ENCODE results near the gene FOXI1. TPM values are rescaled to one million over a fixed set of nuclear protein-coding genes. Genes with fewer than 3 reads are reported as not detected.
"Not testable (repeated sequence)": the region's sequence is repeated elsewhere in the genome, so short reads cannot be mapped to it uniquely, and the experiment has no call there.

Gene FOXI1
- total RNA-seq, 2 donors from 2014 or later, result not detected

DNA sequence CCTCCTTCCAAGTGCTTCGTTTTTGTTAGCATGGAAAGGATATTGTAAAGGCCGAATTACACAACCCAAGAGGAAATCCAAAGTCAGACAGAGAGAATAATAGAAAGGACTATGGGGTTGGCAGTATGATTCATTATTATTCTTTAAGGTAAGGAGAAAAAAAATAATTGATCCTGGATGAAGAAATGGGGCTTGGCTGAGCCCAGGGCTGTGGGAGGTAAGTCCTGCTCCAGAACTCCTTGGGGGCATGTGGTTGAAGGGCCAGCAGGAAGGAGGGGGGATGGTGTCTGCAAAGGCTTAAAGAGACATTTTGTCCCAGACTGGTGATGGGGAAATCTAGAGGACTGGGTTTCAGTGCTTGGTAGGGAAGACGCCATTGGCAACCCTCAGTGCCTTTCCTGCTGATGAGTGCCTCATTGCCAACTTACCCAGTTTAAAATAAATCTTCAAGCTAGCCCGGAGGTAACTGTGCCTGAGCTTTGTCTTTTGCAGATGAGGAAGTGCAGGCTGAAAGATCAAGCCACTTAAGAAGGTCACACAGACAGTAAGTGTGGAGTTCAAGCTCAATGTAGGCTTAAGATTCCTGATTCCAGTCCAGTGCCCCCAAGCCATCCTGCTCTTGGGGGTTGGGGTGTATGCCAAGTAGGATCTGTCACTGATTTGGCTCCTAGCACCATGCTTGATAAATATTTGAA, 30.2 kb downstream of the FOXI1 start:
- Histone ChIP-seq H3K4me1 (no peaks in the 10 kb centered on the region), H3K4me3 (no peak overlapping the region), H3K36me3 (replicated peaks in 1 of 2; ENCODE audit: insufficient read depth in 1 of 2, low read depth in 2 of 2) (no peaks in the 10 kb centered on the region), H3K9me3 (no peaks in the 10 kb centered on the region), H3K27me3 (no peaks in the 10 kb centered on the region), H3K27ac (no peak overlapping the region)
- intact Hi-C loops (cut with DNase I), result no loop called here
- no peak for TF ChIP-seq POLR2A (IDR thresholded peaks at IDR 0.05)
- TF ChIP-seq, protein P1, sequence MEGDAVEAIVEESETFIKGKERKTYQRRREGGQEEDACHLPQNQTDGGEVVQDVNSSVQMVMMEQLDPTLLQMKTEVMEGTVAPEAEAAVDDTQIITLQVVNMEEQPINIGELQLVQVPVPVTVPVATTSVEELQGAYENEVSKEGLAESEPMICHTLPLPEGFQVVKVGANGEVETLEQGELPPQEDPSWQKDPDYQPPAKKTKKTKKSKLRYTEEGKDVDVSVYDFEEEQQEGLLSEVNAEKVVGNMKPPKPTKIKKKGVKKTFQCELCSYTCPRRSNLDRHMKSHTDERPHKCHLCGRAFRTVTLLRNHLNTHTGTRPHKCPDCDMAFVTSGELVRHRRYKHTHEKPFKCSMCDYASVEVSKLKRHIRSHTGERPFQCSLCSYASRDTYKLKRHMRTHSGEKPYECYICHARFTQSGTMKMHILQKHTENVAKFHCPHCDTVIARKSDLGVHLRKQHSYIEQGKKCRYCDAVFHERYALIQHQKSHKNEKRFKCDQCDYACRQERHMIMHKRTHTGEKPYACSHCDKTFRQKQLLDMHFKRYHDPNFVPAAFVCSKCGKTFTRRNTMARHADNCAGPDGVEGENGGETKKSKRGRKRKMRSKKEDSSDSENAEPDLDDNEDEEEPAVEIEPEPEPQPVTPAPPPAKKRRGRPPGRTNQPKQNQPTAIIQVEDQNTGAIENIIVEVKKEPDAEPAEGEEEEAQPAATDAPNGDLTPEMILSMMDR (IDR thresholded peaks at IDR 0.05), result no peak
- DNase-seq (no peak), ATAC-seq (no peak)
- 49 to 62% methylated on average over 4 of the region's 4 CpGs for WGBS, 2 donors

DNA sequence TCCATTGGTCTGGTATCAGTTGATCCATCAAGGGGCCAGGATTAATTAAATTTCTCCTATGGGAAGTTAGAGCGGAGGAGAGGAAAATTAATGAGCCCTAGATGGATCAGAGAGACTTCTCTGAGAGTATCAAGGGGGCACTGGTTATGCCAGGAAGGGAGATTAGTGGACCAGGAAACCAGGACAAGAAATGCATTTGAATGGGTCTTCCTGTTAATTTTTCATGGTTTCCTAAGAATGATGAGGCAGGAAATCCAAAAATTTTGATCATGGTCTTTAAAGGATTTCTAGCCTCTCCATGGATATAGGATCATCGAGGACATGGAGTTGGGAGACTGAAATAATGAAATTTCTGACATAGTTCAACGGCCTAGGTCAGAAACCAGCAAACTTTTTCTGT, 30.8 kb downstream of the FOXI1 start:
- no peak for TF ChIP-seq POLR2A (IDR thresholded peaks at IDR 0.05)
- TF ChIP-seq, protein P1 (IDR thresholded peaks at IDR 0.05), result no peak
- ATAC-seq, result no peak
- H3K36me3 ChIP-seq (replicated peaks in 1 of 2; ENCODE audit: insufficient read depth in 1 of 2, low read depth in 2 of 2), result no peaks in the 10 kb centered on the region
- H3K9me3 ChIP-seq, result no peaks in the 10 kb centered on the region
- DNase-seq, result no peak
- H3K4me3 ChIP-seq, result no peak overlapping the region
- intact Hi-C loops (cut with DNase I), result no loop called here
- 64 to 66% methylated on average over 3 of the region's 3 CpGs for WGBS, 2 donors
- no peaks in the 10 kb centered on the region for H3K27me3 ChIP-seq
- no peaks in the 10 kb centered on the region for H3K4me1 ChIP-seq
- no peak overlapping the region for H3K27ac ChIP-seq

DNA sequence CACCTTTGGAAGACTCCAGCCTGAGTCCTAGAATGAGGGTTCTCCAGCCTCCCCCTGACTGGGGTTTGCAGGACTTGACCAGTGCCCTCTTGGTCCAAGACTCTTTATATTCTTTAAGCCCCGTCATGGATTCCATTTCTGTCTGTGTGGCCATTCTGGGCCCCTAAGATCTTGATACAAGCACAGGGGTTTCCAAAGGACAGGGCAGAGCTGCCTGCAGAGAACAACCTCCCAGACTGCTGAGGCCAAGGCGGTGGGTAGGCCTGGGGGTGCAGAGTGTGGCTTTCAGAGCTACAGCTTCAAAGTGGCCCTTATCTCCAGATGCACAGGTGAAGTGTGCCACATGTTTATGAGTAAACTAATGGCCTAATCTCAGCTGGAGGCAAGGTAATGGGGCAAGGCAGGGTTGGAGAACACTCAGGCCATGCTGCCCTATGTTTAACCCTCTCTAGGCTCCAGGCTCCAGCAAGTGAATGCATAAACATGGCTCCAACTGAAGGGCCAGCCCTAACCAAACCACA, 32.1 kb downstream of the FOXI1 start:
- no peak for DNase-seq
- Histone ChIP-seq H3K9me3 (no peaks in the 10 kb centered on the region), H3K36me3 (replicated peaks in 1 of 2; ENCODE audit: insufficient read depth in 1 of 2, low read depth in 2 of 2) (no peaks in the 10 kb centered on the region), H3K4me3 (no peak overlapping the region), H3K4me1 (no peaks in the 10 kb centered on the region), H3K27me3 (no peaks in the 10 kb centered on the region), H3K27ac (no peak overlapping the region)
- no peak for ATAC-seq
- no peak for TF ChIP-seq POLR2A (IDR thresholded peaks at IDR 0.05)
- intact Hi-C loops (cut with DNase I), result no loop called here
- WGBS, 2 donors, result 59 to 83% methylated on average over 1 to 2 of the region's 2 CpGs

DNA sequence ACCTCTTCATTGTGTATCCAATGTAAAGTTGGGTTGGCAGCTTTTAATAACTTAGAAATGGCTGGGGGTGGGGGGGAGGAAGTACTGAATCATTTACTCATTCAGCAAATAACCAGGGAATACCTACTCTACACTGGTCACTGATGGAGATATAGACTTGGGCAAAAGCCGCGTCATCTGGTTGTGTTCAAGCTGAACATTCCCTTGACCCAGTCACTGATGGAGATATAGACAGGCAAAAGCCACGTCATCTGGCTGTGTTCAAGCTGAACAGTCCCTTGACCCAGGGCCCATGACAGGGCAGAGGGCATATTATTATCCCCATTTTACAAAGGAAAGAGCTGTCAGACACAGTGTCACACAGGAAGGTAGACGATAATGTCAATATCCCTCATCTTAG, 32.6 kb downstream of the FOXI1 start:
- Histone ChIP-seq H3K4me1 (no peaks in the 10 kb centered on the region), H3K36me3 (replicated peaks in 1 of 2; ENCODE audit: insufficient read depth in 1 of 2, low read depth in 2 of 2) (no peaks in the 10 kb centered on the region), H3K9me3 (no peaks in the 10 kb centered on the region), H3K27ac (no peak overlapping the region), H3K27me3 (no peaks in the 10 kb centered on the region), H3K4me3 (no peak overlapping the region)
- DNase-seq (no peak), ATAC-seq (no peak)
- WGBS, 2 donors, result 85 to 87% methylated on average over 4 of the region's 4 CpGs
- TF ChIP-seq, protein P1 (IDR thresholded peaks at IDR 0.05), result no peak
- no peak for TF ChIP-seq POLR2A (IDR thresholded peaks at IDR 0.05)
- intact Hi-C loops (cut with DNase I), result no loop called here

DNA sequence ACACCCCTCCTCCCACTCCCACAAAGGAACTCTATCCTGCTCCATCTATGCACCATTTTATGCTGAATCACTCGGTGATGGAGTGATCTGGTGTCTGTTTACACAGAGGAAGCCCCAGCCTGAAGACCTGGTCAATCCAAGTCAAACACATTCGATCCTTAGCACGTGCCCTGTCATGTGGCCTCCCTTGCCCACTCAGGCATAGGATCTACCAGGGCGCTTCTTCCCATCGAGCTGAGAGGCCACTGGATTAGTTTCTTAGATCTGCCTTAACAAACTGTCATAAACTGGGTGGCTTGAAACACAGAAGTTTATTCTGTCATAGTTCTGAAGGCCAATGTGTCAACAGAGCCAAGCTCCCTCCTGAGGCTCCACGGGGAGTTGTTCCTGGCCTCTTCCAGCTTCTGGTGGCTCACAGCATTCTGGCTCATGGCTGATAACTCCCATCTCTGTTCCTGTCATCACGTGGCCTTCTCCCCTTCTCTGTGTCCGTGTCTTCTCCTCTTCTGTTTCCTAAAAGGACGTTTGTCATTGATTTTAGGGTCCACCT, 34.2 kb downstream of the FOXI1 start:
- H3K36me3 ChIP-seq (replicated peaks in 1 of 2; ENCODE audit: insufficient read depth in 1 of 2, low read depth in 2 of 2), result no peaks in the 10 kb centered on the region
- no peaks in the 10 kb centered on the region for H3K27me3 ChIP-seq
- H3K4me3 ChIP-seq, result no peak overlapping the region
- 59 to 67% methylated on average over 9 of the region's 9 CpGs for WGBS, 2 donors
- no peak overlapping the region for H3K27ac ChIP-seq
- intact Hi-C loops (cut with DNase I), result no loop called here
- no peak for ATAC-seq
- no peaks in the 10 kb centered on the region for H3K4me1 ChIP-seq
- H3K9me3 ChIP-seq, result no peaks in the 10 kb centered on the region
- TF ChIP-seq, protein P1 (IDR thresholded peaks at IDR 0.05), result no peak
- no peak for TF ChIP-seq POLR2A (IDR thresholded peaks at IDR 0.05)
- DNase-seq, result no peak

DNA sequence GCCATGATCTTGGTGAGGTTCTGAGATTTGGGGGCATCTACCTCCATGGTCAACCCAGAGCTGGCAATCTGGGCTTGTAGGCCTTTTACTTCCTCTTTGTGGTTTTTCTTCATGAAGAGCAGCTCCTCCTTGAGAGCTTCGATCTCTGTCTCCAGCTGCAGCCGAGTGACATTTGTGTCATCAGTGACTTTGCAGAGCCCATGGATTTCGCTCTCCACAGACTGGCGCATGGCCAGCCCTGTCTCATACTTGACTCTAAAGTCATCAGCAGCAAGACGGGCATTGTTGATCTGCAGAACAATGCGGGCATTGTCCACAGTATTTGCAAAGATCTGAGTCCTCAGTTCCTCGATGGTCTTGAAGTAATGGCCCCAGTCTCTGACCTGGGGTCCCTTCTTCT, 35.5 kb downstream of the FOXI1 start:
- ATAC-seq; H3K4me3 ChIP-seq; H3K27me3 ChIP-seq; DNase-seq; H3K27ac ChIP-seq; intact Hi-C loops (cut with DNase I); H3K9me3 ChIP-seq; H3K36me3 ChIP-seq (replicated peaks in 1 of 2; ENCODE audit: insufficient read depth in 1 of 2, low read depth in 2 of 2); H3K4me1 ChIP-seq: not testable (repeated sequence)
- 63 to 73% methylated on average over 7 of the region's 7 CpGs for WGBS, 2 donors

Measured in body of pancreas (tissue), 4 donors.